M059J (cell line): ENCODE results near the gene PIGH. TPM values are rescaled to one million over a fixed set of nuclear protein-coding genes. Genes with fewer than 3 reads are reported as not detected.
A peak's percentile ranks its signal among the peaks of the same experiment; 100 is the strongest.
"Not testable (repeated sequence)": the region's sequence is repeated elsewhere in the genome, so short reads cannot be mapped to it uniquely, and the experiment has no call there.

ENCODE experiments used
- DNase-seq: peaks from one replicate; pipeline ENCODE4 v3.0.0-alpha.2; 2012; ENCODE audit warnings: low read depth
- total RNA-seq: library from RNA; depleted of rRNA; stranded (reverse); fragments of >200 nt; shearing (Covaris generic); gene quantifications from 2 replicates; pipeline ENCODE4 v1.2.3, GENCODE V29; 2014; rRNA removed

PIGH gene
- total RNA-seq: 23.2 and 32.8 TPM in 2 replicates

- peak; percentile 79 for DNase-seq
Observed at GRCh38 chr14:67599698-67600561, at the start of gene PIGH. TSS of gene PIGH (minus strand) at chr14:67600268. CDS start at chr14:67600203, 65 bp downstream.

- no peak for DNase-seq
Observed at GRCh38 chr14:67646131-67646530, 46.1 kb upstream of the PIGH start.

- no peak for DNase-seq
Observed at GRCh38 chr14:67645414-67645813, 45.3 kb upstream of the PIGH start.

GRCh38 chr14:67644428-67644827 is 44.4 kb upstream of the PIGH start:
- no peak for DNase-seq

- DNase-seq: no peak
Observed at GRCh38 chr14:67643713-67644112, 43.6 kb upstream of the PIGH start.

- DNase-seq: no peak
Observed at GRCh38 chr14:67641902-67642749, 42.1 kb upstream of the PIGH start.

GRCh38 chr14:67641480-67641879 is 41.4 kb upstream of the PIGH start:
- DNase-seq: no peak

- DNase-seq: no peak
Observed at GRCh38 chr14:67638642-67639041, 38.6 kb upstream of the PIGH start.

GRCh38 chr14:67636361-67636919 is 36.4 kb upstream of the PIGH start:
- DNase-seq: no peak

GRCh38 chr14:67633451-67634147 is 33.5 kb upstream of the PIGH start:
- no peak for DNase-seq

- DNase-seq: no peak
Observed at GRCh38 chr14:67630938-67631337, 30.9 kb upstream of the PIGH start.

GRCh38 chr14:67630186-67630585 is 30.1 kb upstream of the PIGH start:
- no peak for DNase-seq

GRCh38 chr14:67627519-67627918 is 27.5 kb upstream of the PIGH start:
- no peak for DNase-seq

- not testable (repeated sequence) for DNase-seq
Observed at GRCh38 chr14:67626131-67626530, 26.1 kb upstream of the PIGH start.

- peak; percentile 78 for DNase-seq
Observed at GRCh38 chr14:67623114-67623513, 23.0 kb upstream of the PIGH start.

- DNase-seq: peak; percentile 92
Observed at GRCh38 chr14:67622675-67623074, 22.6 kb upstream of the PIGH start.

GRCh38 chr14:67620217-67620785 is 20.2 kb upstream of the PIGH start:
- DNase-seq: peak; percentile 44

GRCh38 chr14:67619446-67620216 is 19.6 kb upstream of the PIGH start, which contains the start of gene ARG2:
TSS of gene ARG2 (plus strand) at chr14:67619920. CDS start at chr14:67619978, 58 bp downstream.
- peak; percentile 95 for DNase-seq

GRCh38 chr14:67618617-67619063 is 18.6 kb upstream of the PIGH start:
- DNase-seq: peak; percentile 87

GRCh38 chr14:67610491-67610890 is 10.4 kb upstream of the PIGH start:
- no peak for DNase-seq
